Endodermal cell (in vitro differentiated cells): Measurements from ENCODE around the gene MGAT5. TPM values are rescaled to one million over a fixed set of nuclear protein-coding genes. Genes with fewer than 3 reads are reported as not detected.

Experiments used
- DNase-seq: peaks from one replicate; pipeline ENCODE4 v3.0.0-alpha.2; 2017
- H3K27ac ChIP-seq: 2 replicates; pipeline ENCODE4 v1.5.1; 2013; ENCODE audit warnings: mild to moderate bottlenecking, low read depth, low read length, moderate library complexity
- H3K27me3 ChIP-seq: 2 replicates; pipeline ENCODE4 v1.6.1; 2013; ENCODE audit warnings: mild to moderate bottlenecking, low read length, moderate library complexity; ENCODE audit not compliant: insufficient read depth, control insufficient read depth, poor library complexity, severe bottlenecking
- H3K36me3 ChIP-seq: 2 replicates; pipeline ENCODE4 v1.7.0; 2013; ENCODE audit warnings: mild to moderate bottlenecking, low read length, moderate library complexity; ENCODE audit not compliant: control insufficient read depth, insufficient read depth
- H3K4me1 ChIP-seq: one replicate; pipeline ENCODE4 v1.7.0; 2013; ENCODE audit warnings: low read length; ENCODE audit not compliant: control insufficient read depth, insufficient read depth
- H3K4me3 ChIP-seq: 2 replicates; pipeline ENCODE4 v1.5.1; 2013; ENCODE audit warnings: mild to moderate bottlenecking, low read length, moderate library complexity
- H3K9ac ChIP-seq: 2 replicates; pipeline ENCODE4 v1.6.1; 2013; ENCODE audit warnings: mild to moderate bottlenecking, low read length, moderate library complexity; ENCODE audit not compliant: poor library complexity, severe bottlenecking; ENCODE audit errors: extremely low read depth
- H3K9me3 ChIP-seq: 2 replicates; pipeline ENCODE4 v1.6.1; 2013; ENCODE audit warnings: mild to moderate bottlenecking, low read length, moderate library complexity; ENCODE audit not compliant: control insufficient read depth
- H3K27ac Mint-ChIP-seq: 2 replicates; pipeline ENCODE4 v1.8.0; 2020; ENCODE audit warnings: mixed read lengths
- H3K27me3 Mint-ChIP-seq: 2 replicates; pipeline ENCODE4 v1.8.0; 2021; ENCODE audit warnings: mild to moderate bottlenecking, mixed read lengths; ENCODE audit not compliant: insufficient read depth
- H3K36me3 Mint-ChIP-seq: 2 replicates; pipeline ENCODE4 v1.8.0; 2020; ENCODE audit warnings: low read depth, mixed read lengths
- H3K4me1 Mint-ChIP-seq: 2 replicates; pipeline ENCODE4 v1.8.0; 2020; ENCODE audit warnings: mixed read lengths
- H3K4me3 Mint-ChIP-seq: 2 replicates; pipeline ENCODE4 v1.8.0; 2020; ENCODE audit warnings: mild to moderate bottlenecking, moderate library complexity, mixed read lengths
- H3K9me3 Mint-ChIP-seq: 2 replicates; pipeline ENCODE4 v1.8.0; 2020; ENCODE audit warnings: mild to moderate bottlenecking, mixed read lengths
- WGBS, 2 experiments: methylation state at CpG; one replicate each; pipeline versions ENCODE4 v1.1.5 to v1.1.7; 2013; ENCODE audit warnings: missing lambda C conversion rate in 2 of 2, mixed read lengths in 1 of 2; ENCODE audit not compliant: insufficient coverage in 1 of 2, insufficient read length in 1 of 2; 5-methylcytosine and 5-hydroxymethylcytosine counted together
- total RNA-seq, 2 donors: library from RNA; stranded (reverse); fragmentation: NEBNext Ultra II Directional in 1 of 2; extraction: Animal tissue kit (Norgen Biotek cat#: 25700) in 1 of 2; gene quantifications; 2 replicates in 1 of 2; 3 replicates in 1 of 2; pipeline ENCODE4 v1.2.1, GENCODE V29; 2021
- TF ChIP-seq, protein P1 (sequence below): fragments of 200-600 bp; sonication (generic); conservative IDR thresholded peaks from 2 replicates; pipeline ENCODE4 v1.5.0; 2021; ENCODE audit warnings: antibody characterized with exemption, mild to moderate bottlenecking

MGAT5 gene
- total RNA-seq, 2 donors from 2014 or later, result 57.2 to 78.4 TPM

DNA sequence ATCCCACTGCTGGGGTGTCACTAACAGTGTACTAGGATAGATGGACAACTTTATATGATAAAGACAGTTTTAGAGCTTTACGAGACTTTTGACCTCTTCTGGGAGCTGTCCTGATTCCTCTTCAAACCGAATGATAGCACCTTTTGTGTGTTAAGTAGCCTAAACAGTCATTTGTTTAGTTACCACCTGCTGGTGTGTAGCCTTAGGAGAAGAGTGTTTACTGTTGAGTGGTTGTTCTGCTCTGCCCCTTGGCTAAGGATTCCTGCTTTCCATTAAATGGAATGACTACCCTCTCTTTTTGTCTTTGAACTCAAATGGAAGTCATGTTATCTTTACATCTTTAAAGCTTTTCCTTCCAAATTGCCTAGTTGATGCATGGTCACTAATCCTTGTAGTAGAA lies 28.0 kb upstream of the MGAT5 start:
- Mint-ChIP-seq H3K4me1 (peaks cover 49% of the 10 kb centered on the region), H3K4me3 (peak overlapping the region; percentile 5), H3K27me3 (no peaks in the 10 kb centered on the region), H3K27ac (no peak overlapping the region), H3K9me3 (peaks cover 29% of the 10 kb centered on the region), H3K36me3 (peaks cover 10% of the 10 kb centered on the region)
- DNase-seq, result no peak
- H3K9ac ChIP-seq, result no peak overlapping the region
- peaks cover 20% of the 10 kb centered on the region for H3K4me1 ChIP-seq
- no peaks in the 10 kb centered on the region for H3K36me3 ChIP-seq
- TF ChIP-seq, protein P1, sequence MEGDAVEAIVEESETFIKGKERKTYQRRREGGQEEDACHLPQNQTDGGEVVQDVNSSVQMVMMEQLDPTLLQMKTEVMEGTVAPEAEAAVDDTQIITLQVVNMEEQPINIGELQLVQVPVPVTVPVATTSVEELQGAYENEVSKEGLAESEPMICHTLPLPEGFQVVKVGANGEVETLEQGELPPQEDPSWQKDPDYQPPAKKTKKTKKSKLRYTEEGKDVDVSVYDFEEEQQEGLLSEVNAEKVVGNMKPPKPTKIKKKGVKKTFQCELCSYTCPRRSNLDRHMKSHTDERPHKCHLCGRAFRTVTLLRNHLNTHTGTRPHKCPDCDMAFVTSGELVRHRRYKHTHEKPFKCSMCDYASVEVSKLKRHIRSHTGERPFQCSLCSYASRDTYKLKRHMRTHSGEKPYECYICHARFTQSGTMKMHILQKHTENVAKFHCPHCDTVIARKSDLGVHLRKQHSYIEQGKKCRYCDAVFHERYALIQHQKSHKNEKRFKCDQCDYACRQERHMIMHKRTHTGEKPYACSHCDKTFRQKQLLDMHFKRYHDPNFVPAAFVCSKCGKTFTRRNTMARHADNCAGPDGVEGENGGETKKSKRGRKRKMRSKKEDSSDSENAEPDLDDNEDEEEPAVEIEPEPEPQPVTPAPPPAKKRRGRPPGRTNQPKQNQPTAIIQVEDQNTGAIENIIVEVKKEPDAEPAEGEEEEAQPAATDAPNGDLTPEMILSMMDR, result no peak
- H3K27me3 ChIP-seq, result no peaks in the 10 kb centered on the region
- 35 to 44% methylated on average over 2 of the region's 2 CpGs for WGBS, 2 experiments
- no peak overlapping the region for H3K27ac ChIP-seq
- no peak overlapping the region for H3K4me3 ChIP-seq
- peaks cover 35% of the 10 kb centered on the region for H3K9me3 ChIP-seq

DNA sequence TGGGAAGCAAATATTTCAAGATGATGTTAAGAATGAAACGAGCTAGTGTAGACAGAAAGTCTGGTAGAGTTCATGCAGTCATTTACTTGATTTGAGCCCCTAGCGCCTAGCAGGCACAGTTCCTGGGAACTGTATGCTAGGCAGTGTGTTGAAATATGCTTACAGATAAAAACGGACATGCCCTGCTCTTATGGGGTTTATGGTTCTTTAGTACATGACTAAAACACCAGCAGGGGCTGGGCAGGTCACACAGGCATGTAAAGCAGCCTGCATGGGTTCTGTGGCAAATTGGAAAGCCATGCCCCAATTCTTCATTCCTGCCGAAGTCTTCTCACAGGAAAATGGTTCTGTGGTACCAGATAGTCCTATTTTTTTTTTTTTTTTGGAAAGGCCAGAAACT lies 27.3 kb upstream of the MGAT5 start:
- 79 to 86% methylated on average over 4 of the region's 4 CpGs for WGBS, 2 experiments
- Histone ChIP-seq H3K27me3 (no peaks in the 10 kb centered on the region), H3K9me3 (peaks cover 36% of the 10 kb centered on the region), H3K4me3 (no peak overlapping the region), H3K27ac (no peak overlapping the region), H3K4me1 (peaks cover 13% of the 10 kb centered on the region), H3K9ac (no peak overlapping the region), H3K36me3 (no peaks in the 10 kb centered on the region)
- Mint-ChIP-seq H3K4me1 (peaks cover 42% of the 10 kb centered on the region), H3K27me3 (no peaks in the 10 kb centered on the region), H3K4me3 (no peak overlapping the region), H3K36me3 (peaks cover 10% of the 10 kb centered on the region), H3K9me3 (peaks cover 29% of the 10 kb centered on the region), H3K27ac (no peak overlapping the region)
- DNase-seq, result no peak
- TF ChIP-seq, protein P1, result no peak

DNA sequence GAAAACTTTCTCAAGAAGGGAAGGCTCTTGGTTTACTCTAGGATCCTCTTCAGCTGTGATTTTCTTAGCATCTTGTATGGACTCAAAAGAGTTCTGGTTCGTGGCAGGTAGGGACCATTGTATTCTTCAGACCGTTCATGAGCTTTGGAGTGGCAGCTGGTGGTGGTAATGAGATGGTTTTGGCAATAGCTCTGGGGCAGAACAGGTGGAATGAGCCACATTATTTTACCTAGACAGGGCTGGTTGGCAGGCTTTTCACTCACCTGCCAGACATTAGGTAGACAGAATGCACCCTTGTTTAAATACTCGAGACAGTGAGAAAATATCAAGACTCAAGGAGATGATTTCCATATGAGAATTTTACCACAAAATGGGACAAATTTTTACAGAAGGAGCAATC lies 26.2 kb upstream of the MGAT5 start:
- H3K36me3 ChIP-seq, result no peaks in the 10 kb centered on the region
- H3K27me3 ChIP-seq, result no peaks in the 10 kb centered on the region
- DNase-seq, result no peak
- H3K4me3 ChIP-seq, result peak overlapping the region; percentile 66
- H3K27ac Mint-ChIP-seq, result no peak overlapping the region
- H3K4me1 Mint-ChIP-seq, result peaks cover 37% of the 10 kb centered on the region
- H3K9me3 ChIP-seq, result peaks cover 36% of the 10 kb centered on the region
- peaks cover 29% of the 10 kb centered on the region for H3K9me3 Mint-ChIP-seq
- H3K9ac ChIP-seq, result no peak overlapping the region
- TF ChIP-seq, protein P1, result no peak
- H3K27ac ChIP-seq, result no peak overlapping the region
- no peaks in the 10 kb centered on the region for H3K27me3 Mint-ChIP-seq
- 83 to 95% methylated on average over 1 to 3 of the region's 3 CpGs for WGBS, 2 experiments
- H3K36me3 Mint-ChIP-seq, result peaks cover 10% of the 10 kb centered on the region
- H3K4me1 ChIP-seq, result peaks cover 10% of the 10 kb centered on the region
- H3K4me3 Mint-ChIP-seq, result no peak overlapping the region
